ENCODE results near the gene INO80B. TPM values are rescaled to one million over a fixed set of nuclear protein-coding genes. Genes with fewer than 3 reads are reported as not detected.

Gene INO80B
- total RNA-seq, 1 experiment from 2014 or later = 34.2 TPM

DNA sequence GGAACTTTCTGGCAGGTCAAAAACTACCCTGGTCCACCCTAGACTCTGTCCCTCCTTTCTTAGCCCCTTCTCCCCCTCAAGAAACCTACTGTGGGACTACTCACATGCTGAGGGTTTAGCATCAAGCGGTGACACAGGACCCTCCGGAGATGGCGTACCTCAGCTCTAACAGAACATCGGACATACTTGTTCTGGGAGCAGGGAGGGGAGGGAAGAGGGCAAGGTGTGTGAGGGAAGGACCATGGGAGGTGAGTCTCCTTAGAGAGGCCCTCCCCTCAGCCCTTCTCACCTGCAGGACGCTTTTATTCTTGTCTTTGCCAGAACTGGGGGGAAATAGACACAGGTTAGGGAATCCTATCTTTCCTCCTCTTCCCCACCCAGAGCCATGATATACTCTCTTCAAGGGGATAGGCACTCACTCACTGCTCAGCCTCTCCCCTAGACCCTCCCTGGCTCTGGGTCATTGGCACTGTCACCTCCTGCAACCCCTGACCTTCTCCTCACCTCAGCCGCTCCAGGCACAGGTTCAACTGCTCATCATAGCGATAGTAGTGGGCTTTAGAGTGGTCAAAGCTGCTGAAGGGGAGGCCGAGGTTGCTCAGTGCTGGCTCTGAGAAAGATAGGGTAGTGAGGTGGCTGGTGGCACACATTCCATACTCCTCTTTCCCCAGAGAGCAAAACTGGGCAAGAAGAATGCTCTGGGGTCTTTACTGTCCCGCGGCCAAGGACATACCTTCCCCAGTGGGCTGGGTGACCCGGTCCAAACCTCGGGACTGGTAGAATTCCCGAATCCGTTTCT lies 50.8 kb downstream of the INO80B start:
- Histone ChIP-seq H3K9me3 (ENCODE audit: insufficient read depth, low read depth) (no peaks in the 10 kb centered on the region), H3K79me2 (ENCODE audit: low read depth) (peaks cover 23% of the 10 kb centered on the region), H3K27me3 (ENCODE audit: insufficient read depth, low read depth) (no peaks in the 10 kb centered on the region), H4K20me1 (ENCODE audit: insufficient read depth) (no peaks in the 10 kb centered on the region), H3K4me1 (replicated peaks; ENCODE audit: insufficient read depth) (peaks cover 26% of the 10 kb centered on the region), H3K9me2 (ENCODE audit: insufficient read depth) (no peaks in the 10 kb centered on the region), H3F3A (ENCODE audit: insufficient read depth, low read depth) (peaks cover 29% of the 10 kb centered on the region; the same call in 1 of the 2 replicates), H3K27ac (no peak overlapping the region), H3K36me3 (ENCODE audit: low read depth) (0 out of 2 replicates have a peak, but pooled peaks cover 10% of the 10 kb centered on the region), H3K4me2 (peak overlapping the region; percentile 99), H2AFZ (no peak overlapping the region), H3K4me3 (peak overlapping the region; percentile 64; the same call in 1 of the 2 replicates)
- POLR2A ChIA-PET (ENCODE audit: unreplicated experiment) = no interaction called here
- CTCF ChIA-PET = no interaction called here
- intact Hi-C loops (cut with micrococcal nuclease; ENCODE audit: unreplicated experiment) = loop anchor here (2.0 to 10.0 kb wide), 2 partner anchors 51 to 339 kb away; partner anchors contain the start of gene INO80B
- DNase-seq = no peak
- TF ChIP-seq, protein P1, sequence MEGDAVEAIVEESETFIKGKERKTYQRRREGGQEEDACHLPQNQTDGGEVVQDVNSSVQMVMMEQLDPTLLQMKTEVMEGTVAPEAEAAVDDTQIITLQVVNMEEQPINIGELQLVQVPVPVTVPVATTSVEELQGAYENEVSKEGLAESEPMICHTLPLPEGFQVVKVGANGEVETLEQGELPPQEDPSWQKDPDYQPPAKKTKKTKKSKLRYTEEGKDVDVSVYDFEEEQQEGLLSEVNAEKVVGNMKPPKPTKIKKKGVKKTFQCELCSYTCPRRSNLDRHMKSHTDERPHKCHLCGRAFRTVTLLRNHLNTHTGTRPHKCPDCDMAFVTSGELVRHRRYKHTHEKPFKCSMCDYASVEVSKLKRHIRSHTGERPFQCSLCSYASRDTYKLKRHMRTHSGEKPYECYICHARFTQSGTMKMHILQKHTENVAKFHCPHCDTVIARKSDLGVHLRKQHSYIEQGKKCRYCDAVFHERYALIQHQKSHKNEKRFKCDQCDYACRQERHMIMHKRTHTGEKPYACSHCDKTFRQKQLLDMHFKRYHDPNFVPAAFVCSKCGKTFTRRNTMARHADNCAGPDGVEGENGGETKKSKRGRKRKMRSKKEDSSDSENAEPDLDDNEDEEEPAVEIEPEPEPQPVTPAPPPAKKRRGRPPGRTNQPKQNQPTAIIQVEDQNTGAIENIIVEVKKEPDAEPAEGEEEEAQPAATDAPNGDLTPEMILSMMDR (conservative IDR thresholded peaks at IDR 0.05) = no peak
- TF ChIP-seq EZH2 (IDR thresholded peaks at IDR 0.05; ENCODE audit: low read depth) = no peak
- BruUV-seq (replicated peaks) = no TSS peak

DNA sequence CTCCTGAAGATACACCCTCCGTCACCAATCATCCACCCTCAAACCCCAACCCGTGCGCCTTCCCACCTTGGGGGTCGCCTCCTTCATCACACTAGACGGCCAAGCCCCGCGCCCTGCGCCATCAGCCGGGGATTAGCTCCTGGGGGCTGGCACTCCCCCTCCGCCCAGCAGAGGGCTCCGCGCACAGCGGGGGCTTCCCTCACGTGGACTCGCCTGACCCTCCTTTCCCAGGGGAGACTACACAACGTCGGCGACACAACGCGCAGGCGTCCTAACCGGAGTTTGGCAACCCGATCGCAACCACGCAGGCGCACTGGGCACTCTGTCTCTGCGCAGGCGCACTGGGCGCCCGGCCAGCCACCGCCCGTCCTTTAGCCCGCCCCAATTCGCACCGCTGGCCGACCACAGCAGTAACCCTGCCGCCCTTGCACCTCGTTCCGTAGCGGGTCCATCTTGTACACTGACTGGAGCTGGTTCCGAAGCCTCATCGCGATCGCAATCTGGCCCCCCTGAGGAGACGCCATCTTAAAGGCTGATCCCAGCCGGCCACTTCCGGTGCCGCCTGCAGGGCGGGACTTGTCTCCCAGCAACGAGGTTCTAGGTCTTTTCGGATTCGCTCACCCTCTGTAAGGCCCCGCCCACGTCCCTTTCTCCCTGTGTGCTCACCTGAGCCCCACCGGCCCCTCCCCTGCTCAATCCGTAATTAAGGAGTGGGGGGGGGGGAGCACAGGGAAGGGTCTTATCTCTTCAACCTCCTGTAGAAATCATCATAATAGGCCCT lies 52.4 kb downstream of the INO80B start, which contains the start of gene PCGF1:
Gene PCGF1 (minus strand): TSS at position 551 of the 781 bp plus-strand sequence. CDS start 27 bp downstream, at position 524.
- peak within 1 kb of the TSS; percentile 99 for H3K4me2 ChIP-seq
- no peaks in the 10 kb centered on the region for H3K9me2 ChIP-seq (ENCODE audit: insufficient read depth)
- peak within 1 kb of the TSS; percentile 95 for H2AFZ ChIP-seq
- H4K20me1 ChIP-seq (ENCODE audit: insufficient read depth) = no peaks in the 10 kb centered on the region
- no TSS peak for BruUV-seq (replicated peaks)
- peaks cover 19% of the 10 kb centered on the region; the same call in 1 of the 2 replicates for H3F3A ChIP-seq (ENCODE audit: insufficient read depth, low read depth)
- peak within 1 kb of the TSS; percentile 64 for H3K4me3 ChIP-seq
- POLR2A ChIA-PET (ENCODE audit: unreplicated experiment) = no interaction called here
- TF ChIP-seq EZH2 (IDR thresholded peaks at IDR 0.05; ENCODE audit: low read depth) = no peak
- TF ChIP-seq, protein P1 (conservative IDR thresholded peaks at IDR 0.05) = peak; percentile 54
- H3K36me3 ChIP-seq (ENCODE audit: low read depth) = 0 out of 2 replicates have a peak, but pooled peaks cover 10% of the 10 kb centered on the region
- intact Hi-C loops (cut with micrococcal nuclease; ENCODE audit: unreplicated experiment) = loop anchor here (1.0 to 10.0 kb wide), 4 partner anchors 22 to 337 kb away; partner anchors contain the start of genes AUP1, HTRA2, INO80B and TTC31
- DNase-seq = peak; percentile 97
- no peaks in the 10 kb centered on the region for H3K27me3 ChIP-seq (ENCODE audit: insufficient read depth, low read depth)
- H3K4me1 ChIP-seq (replicated peaks; ENCODE audit: insufficient read depth) = peaks cover 26% of the 10 kb centered on the region
- CTCF ChIA-PET = interaction anchor here (0.7 kb wide), 1 partner anchor 685 kb away, joined by 4 read pairs; no protein-coding TSS in a partner anchor
- peak within 1 kb of the TSS; percentile 73 for H3K27ac ChIP-seq
- peaks cover 23% of the 10 kb centered on the region for H3K79me2 ChIP-seq (ENCODE audit: low read depth)
- H3K9me3 ChIP-seq (ENCODE audit: insufficient read depth, low read depth) = no peaks in the 10 kb centered on the region

Other genes starting within 250 kb of the INO80B start
- gene SLC4A5, start 111.7 kb upstream of the INO80B start, total RNA-seq (2021) = 1.2 TPM in 1 of 2 replicates, not detected in the other
- gene DCTN1, start 74.8 kb upstream of the INO80B start, total RNA-seq (2021) = 130 and 147 TPM in 2 replicates
- gene C2orf81, start 33.5 kb upstream of the INO80B start, total RNA-seq (2021) = 9.8 and 12.0 TPM in 2 replicates
- gene WDR54, start 33.4 kb upstream of the INO80B start, total RNA-seq (2021) = 46.7 and 53.0 TPM in 2 replicates
- 58.9 and 63.4 TPM in 2 replicates for gene RTKN, start 13.2 kb upstream of the INO80B start, total RNA-seq (2021)
- gene WBP1, start 3.4 kb downstream of the INO80B start, total RNA-seq (2021) = 68.0 and 74.7 TPM in 2 replicates
- 70.5 and 88.8 TPM in 2 replicates for gene MOGS, start 10.3 kb downstream of the INO80B start, total RNA-seq (2021)
- gene MRPL53, start 17.6 kb downstream of the INO80B start, total RNA-seq (2021) = 42.9 and 51.1 TPM in 2 replicates
- gene CCDC142, start 27.9 kb downstream of the INO80B start, total RNA-seq (2021) = 16.8 and 19.8 TPM in 2 replicates
- gene TTC31, start 28.0 kb downstream of the INO80B start, total RNA-seq (2021) = 20.1 and 21.8 TPM in 2 replicates
- gene LBX2, start 44.5 kb downstream of the INO80B start, total RNA-seq (2021) = 0.76 and 2.0 TPM in 2 replicates
- gene PCGF1, start 52.6 kb downstream of the INO80B start, total RNA-seq (2021) = 24.9 and 31.3 TPM in 2 replicates
- 3.1 and 3.8 TPM in 2 replicates for gene TLX2, start 59.4 kb downstream of the INO80B start, total RNA-seq (2021)
- 1.3 and 1.7 TPM in 2 replicates for gene DQX1, start 71.1 kb downstream of the INO80B start, total RNA-seq (2021)
- gene AUP1, start 74.6 kb downstream of the INO80B start, total RNA-seq (2021) = 79.2 and 84.0 TPM in 2 replicates
- gene HTRA2, start 74.8 kb downstream of the INO80B start, total RNA-seq (2021) = 23.2 and 23.5 TPM in 2 replicates
- 3.1 and 5.0 TPM in 2 replicates for gene LOXL3, start 98.9 kb downstream of the INO80B start, total RNA-seq (2021)
- gene DOK1, start 99.6 kb downstream of the INO80B start, total RNA-seq (2021) = 15.0 and 27.8 TPM in 2 replicates
- gene M1AP, start 193.2 kb downstream of the INO80B start, total RNA-seq (2021) = 4.5 and 7.7 TPM in 2 replicates
- 10.6 and 12.3 TPM in 2 replicates for gene SEMA4F, start 199.2 kb downstream of the INO80B start, total RNA-seq (2021)

Measured in PC-9 (cell line).